Neuronal stem cell (in vitro differentiated cells): Measurements from ENCODE around the gene MSTO1.
"Not testable (repeated sequence)": the region's sequence is repeated elsewhere in the genome, so short reads cannot be mapped to it uniquely, and the experiment has no call there.

Experiments
- DNase-seq: peaks from one replicate; pipeline ENCODE4 v3.0.0-alpha.2; 2013; ENCODE audit warnings: low spot score
- H2AFZ ChIP-seq: one replicate; pipeline ENCODE4 v1.6.1; 2013; ENCODE audit warnings: mild to moderate bottlenecking, low read length, inconsistent platforms
- H2AK5ac ChIP-seq: 2 replicates; pipeline ENCODE4 v1.6.1; 2013; ENCODE audit warnings: low read depth, mild to moderate bottlenecking, inconsistent platforms, low read length, moderate library complexity, mixed read lengths
- H2BK120ac ChIP-seq: 2 replicates; pipeline ENCODE4 v1.6.1; 2013; ENCODE audit warnings: low read depth, mild to moderate bottlenecking, inconsistent platforms, low read length, moderate library complexity, mixed read lengths
- H2BK12ac ChIP-seq: one replicate; pipeline ENCODE4 v1.6.1; 2013; ENCODE audit warnings: low read length, inconsistent platforms
- H2BK15ac ChIP-seq: 2 replicates; pipeline ENCODE4 v1.6.1; 2013; ENCODE audit warnings: mild to moderate bottlenecking, low read length, inconsistent platforms, mixed read lengths
- H2BK5ac ChIP-seq: one replicate; pipeline ENCODE4 v1.6.1; 2013; ENCODE audit warnings: inconsistent platforms, mild to moderate bottlenecking, low read length, moderate library complexity
- H3K14ac ChIP-seq: one replicate; pipeline ENCODE4 v1.6.1; 2013; ENCODE audit warnings: low read length, inconsistent platforms
- H3K18ac ChIP-seq: 2 replicates; pipeline ENCODE4 v1.6.1; 2013; ENCODE audit warnings: low read length, inconsistent platforms
- H3K23ac ChIP-seq: 2 replicates; pipeline ENCODE4 v1.6.1; 2013; ENCODE audit warnings: low read depth, mild to moderate bottlenecking, mixed read lengths, low read length, inconsistent platforms; ENCODE audit not compliant: poor library complexity
- H3K27ac ChIP-seq: replicated peaks from 3 replicates; pipeline ENCODE4 v1.5.1; 2013; ENCODE audit warnings: low read length, inconsistent platforms
- H3K27me3 ChIP-seq, 3 experiments: 2 replicates each; pipeline ENCODE4 v1.6.1; 2013; ENCODE audit warnings: low read length in 3 of 3, mild to moderate bottlenecking in 2 of 3, inconsistent platforms in 1 of 3, low read depth in 1 of 3, mixed read lengths in 1 of 3, moderate library complexity in 1 of 3; ENCODE audit not compliant: control insufficient read depth in 3 of 3, insufficient read depth in 3 of 3
- H3K36me3 ChIP-seq, 2 donors: replicated peaks in 1 of 2; 2 replicates each; pipeline ENCODE4 v1.6.1; 2013; ENCODE audit warnings: low read length in 2 of 2; ENCODE audit not compliant: control insufficient read depth in 2 of 2, insufficient read depth in 2 of 2
- H3K4ac ChIP-seq: 2 replicates; pipeline ENCODE4 v1.6.1; 2013; ENCODE audit warnings: inconsistent platforms, mild to moderate bottlenecking, low read length, moderate library complexity
- H3K4me1 ChIP-seq, 2 donors: 1 replicate in 1 of 2; 2 replicates in 1 of 2; pipeline ENCODE4 v1.6.1; 2013; ENCODE audit warnings: low read length in 2 of 2, low read depth in 1 of 2; ENCODE audit not compliant: control insufficient read depth in 2 of 2, insufficient read depth in 1 of 2
- H3K4me2 ChIP-seq: one replicate; pipeline ENCODE4 v1.6.1; 2013; ENCODE audit warnings: mild to moderate bottlenecking, low read length, inconsistent platforms; ENCODE audit not compliant: insufficient read depth, poor library complexity, severe bottlenecking
- H3K4me3 ChIP-seq, 2 donors: 2 replicates each; pipeline ENCODE4 v1.5.1; 2013; ENCODE audit warnings: low read length in 2 of 2, mild to moderate bottlenecking in 2 of 2, inconsistent platforms in 1 of 2, moderate library complexity in 1 of 2
- H3K79me1 ChIP-seq: one replicate; pipeline ENCODE4 v1.6.1; 2013; ENCODE audit warnings: low read depth, mild to moderate bottlenecking, inconsistent platforms, low read length, moderate library complexity
- H3K9ac ChIP-seq: one replicate; pipeline ENCODE4 v1.6.1; 2013; ENCODE audit warnings: mild to moderate bottlenecking, low read depth, low read length, inconsistent platforms; ENCODE audit not compliant: poor library complexity
- H3K9me3 ChIP-seq, 2 donors: replicated peaks in 1 of 2; 2 replicates each; pipeline versions ENCODE3 to v1.6.1; 2013; ENCODE audit warnings: low read length in 2 of 2, mild to moderate bottlenecking in 2 of 2, inconsistent platforms in 1 of 2, low read depth in 1 of 2, mixed read lengths in 1 of 2, moderate library complexity in 1 of 2; ENCODE audit not compliant: control insufficient read depth in 2 of 2, insufficient read depth in 1 of 2
- H4K8ac ChIP-seq: one replicate; pipeline ENCODE4 v1.6.1; 2013; ENCODE audit warnings: low read depth, mild to moderate bottlenecking, inconsistent platforms, low read length, moderate library complexity
- H4K91ac ChIP-seq: one replicate; pipeline ENCODE4 v1.6.1; 2013; ENCODE audit warnings: low read length, low read depth, mild to moderate bottlenecking, inconsistent platforms; ENCODE audit not compliant: poor library complexity
- WGBS, 2 donors: extraction: QIAGEN DNeasy Blood & Tissue Kit; methylation state at CpG; one replicate each; pipeline ENCODE4 v1.1.7; 2013; ENCODE audit warnings: missing lambda C conversion rate in 2 of 2, mixed read lengths in 1 of 2; ENCODE audit not compliant: insufficient read length in 2 of 2, insufficient replicate concordance in 1 of 2; ENCODE audit errors: extremely low coverage in 2 of 2; 5-methylcytosine and 5-hydroxymethylcytosine counted together

Gene MSTO1

GRCh38 chr1:155613226-155613625 lies 3.2 kb downstream of the MSTO1 start:
- H2BK12ac ChIP-seq, H3K27me3 ChIP-seq, H2AFZ ChIP-seq, H3K14ac ChIP-seq, H3K27ac ChIP-seq, H2BK120ac ChIP-seq, H3K9me3 ChIP-seq, DNase-seq, H3K4me3 ChIP-seq, H4K91ac ChIP-seq, H3K18ac ChIP-seq, H3K4ac ChIP-seq, H3K4me2 ChIP-seq, H2BK15ac ChIP-seq, H4K8ac ChIP-seq, H3K4me1 ChIP-seq, H3K23ac ChIP-seq, H2AK5ac ChIP-seq, H3K9ac ChIP-seq, H3K79me1 ChIP-seq, H2BK5ac ChIP-seq: not testable (repeated sequence)
- no CpG with 5 or more reads among the region's 2 CpGs for WGBS, 2 donors
- peaks cover 8 to 18% of the 10 kb centered on the region in 2 donors for H3K36me3 ChIP-seq

- Histone ChIP-seq H3K9me3 (peaks cover 0 to 8% of the 10 kb centered on the region in 2 donors), H3K36me3 (no peaks in the 10 kb centered on the region), H3K27ac (no peak overlapping the region), H3K4me2 (no peak overlapping the region), H2BK12ac (no peak overlapping the region), H3K4me3 (no peak overlapping the region), H3K79me1 (no peaks in the 10 kb centered on the region), H3K4ac (no peak overlapping the region), H4K91ac (no peak overlapping the region), H3K23ac (no peak overlapping the region), H4K8ac (no peak overlapping the region), H3K4me1 (no peaks in the 10 kb centered on the region), H3K27me3 (no peaks in the 10 kb centered on the region), H2AFZ (no peak overlapping the region), H2BK15ac (no peak overlapping the region), H2AK5ac (no peak overlapping the region), H3K18ac (no peak overlapping the region), H3K14ac (no peak overlapping the region), H2BK120ac (no peak overlapping the region), H3K9ac (no peak overlapping the region), H2BK5ac (no peak overlapping the region)
- no peak for DNase-seq
- no CpG with 5 or more reads among the region's 2 CpGs for WGBS, 2 donors
Measured at GRCh38 chr1:155622191-155622590, 12.2 kb downstream of the MSTO1 start.

GRCh38 chr1:155623357-155623756 lies 13.3 kb downstream of the MSTO1 start:
- no peak overlapping the region for H3K4me3 ChIP-seq
- H3K14ac ChIP-seq, result no peak overlapping the region
- H2AFZ ChIP-seq, result no peak overlapping the region
- H3K27me3 ChIP-seq, result no peaks in the 10 kb centered on the region
- WGBS, 2 donors, result no CpG with 5 or more reads among the region's 1 CpG
- H2BK120ac ChIP-seq, result no peak overlapping the region
- H3K4me2 ChIP-seq, result no peak overlapping the region
- H3K9ac ChIP-seq, result no peak overlapping the region
- H2BK12ac ChIP-seq, result no peak overlapping the region
- H3K4me1 ChIP-seq, result no peaks in the 10 kb centered on the region
- H3K27ac ChIP-seq, result no peak overlapping the region
- H3K4ac ChIP-seq, result no peak overlapping the region
- H2BK5ac ChIP-seq, result no peak overlapping the region
- no peak overlapping the region for H2AK5ac ChIP-seq
- H3K36me3 ChIP-seq, result no peaks in the 10 kb centered on the region
- no peak overlapping the region for H3K23ac ChIP-seq
- no peak overlapping the region for H3K18ac ChIP-seq
- H4K91ac ChIP-seq, result no peak overlapping the region
- H3K79me1 ChIP-seq, result no peaks in the 10 kb centered on the region
- no peak overlapping the region for H2BK15ac ChIP-seq
- no peak overlapping the region for H4K8ac ChIP-seq
- peaks cover 0 to 8% of the 10 kb centered on the region in 2 donors for H3K9me3 ChIP-seq
- DNase-seq, result no peak

GRCh38 chr1:155626428-155626827 lies 16.4 kb downstream of the MSTO1 start:
- H2AFZ ChIP-seq, H2BK120ac ChIP-seq, H3K27ac ChIP-seq, H3K9ac ChIP-seq, H4K91ac ChIP-seq, H3K79me1 ChIP-seq, DNase-seq, H2AK5ac ChIP-seq, H2BK5ac ChIP-seq, H3K4me1 ChIP-seq, H4K8ac ChIP-seq, H3K4me3 ChIP-seq, H2BK15ac ChIP-seq, H3K14ac ChIP-seq, H3K4me2 ChIP-seq, H2BK12ac ChIP-seq, H3K36me3 ChIP-seq, H3K4ac ChIP-seq, H3K23ac ChIP-seq, H3K18ac ChIP-seq, H3K9me3 ChIP-seq, H3K27me3 ChIP-seq: not testable (repeated sequence)
- WGBS, 2 donors, result no CpG with 5 or more reads among the region's 7 CpGs
